Liver (tissue), 3 donors: ENCODE data around the gene RUNX1.

Experiments
- ATF3 ChIP-seq: IDR thresholded peaks from 2 replicates; pipeline ENCODE4 v1.6.1; 2016; ENCODE audit warnings: antibody characterized with exemption
- CTCF ChIP-seq: fragments of 150-350 bp; IDR thresholded peaks from 2 replicates; pipeline ENCODE4 v1.5.1; 2017; ENCODE audit warnings: improper control_type of control experiment, low read depth, low read length; ENCODE audit not compliant: missing input control
- EGR1 ChIP-seq, 2 donors: IDR thresholded peaks; 2 replicates each; pipeline ENCODE4 v1.6.1; 2016 to 2018; ENCODE audit warnings: antibody characterized with exemption in 2 of 2, low read depth in 2 of 2
- FOXA2 ChIP-seq: IDR thresholded peaks from 2 replicates; pipeline ENCODE4 v1.6.1; 2016; ENCODE audit warnings: antibody characterized with exemption
- GABPA ChIP-seq, 2 donors: IDR thresholded peaks in 1 of 2; conservative IDR thresholded peaks in 1 of 2; 2 replicates each; pipeline ENCODE4 v1.6.1; 2016; ENCODE audit warnings: antibody characterized with exemption in 2 of 2, mild to moderate bottlenecking in 1 of 2, moderate library complexity in 1 of 2
- HNF4A ChIP-seq, 2 donors: conservative IDR thresholded peaks; 2 replicates each; pipeline ENCODE4 v1.6.1; 2016; ENCODE audit warnings: antibody characterized with exemption in 2 of 2, mild to moderate bottlenecking in 2 of 2
- JUND ChIP-seq, 2 donors: IDR thresholded peaks; 2 replicates each; pipeline ENCODE4 v1.6.1; 2016; ENCODE audit warnings: antibody characterized with exemption in 2 of 2
- MAX ChIP-seq: IDR thresholded peaks from 2 replicates; pipeline ENCODE4 v1.6.1; 2016; ENCODE audit warnings: antibody characterized with exemption
- RAD21 ChIP-seq, 2 donors: IDR thresholded peaks; 2 replicates each; pipeline ENCODE4 v1.6.1; 2016; ENCODE audit warnings: antibody characterized with exemption in 2 of 2, mild to moderate bottlenecking in 2 of 2
- REST ChIP-seq: IDR thresholded peaks from 2 replicates; pipeline ENCODE4 v1.6.1; 2016; ENCODE audit warnings: antibody characterized with exemption, mild to moderate bottlenecking
- SP1 ChIP-seq: IDR thresholded peaks from 2 replicates; pipeline ENCODE4 v1.6.1; 2018; ENCODE audit warnings: antibody characterized with exemption, mild to moderate bottlenecking
- TAF1 ChIP-seq: conservative IDR thresholded peaks from 2 replicates; pipeline ENCODE4 v1.6.1; 2016; ENCODE audit warnings: antibody characterized with exemption, mild to moderate bottlenecking
- ZBTB33 ChIP-seq: IDR thresholded peaks from 2 replicates; pipeline ENCODE4 v1.6.1; 2016; ENCODE audit warnings: antibody characterized with exemption
- donor health status: healthy.
- donor health status: healthy.

GRCh38 chr21:35026153-35026500, 23.0 kb downstream of the RUNX1 start:
- no peak for TF ChIP-seq CTCF
- TF ChIP-seq EGR1 (IDR thresholded peaks at IDR 0.05; ENCODE audit: low read depth in 2 of 2) = no peak
- TF ChIP-seq SP1 = no peak
- TF ChIP-seq RAD21 (IDR thresholded peaks at IDR 0.05) = no peak
- TF ChIP-seq FOXA2 = no peak
- no peak for TF ChIP-seq HNF4A (conservative IDR thresholded peaks at IDR 0.05)
- no peak for TF ChIP-seq MAX
- no peak for TF ChIP-seq JUND (IDR thresholded peaks at IDR 0.05)
- TF ChIP-seq ZBTB33 = no peak
- TF ChIP-seq ATF3 = no peak
- no peak for TF ChIP-seq GABPA (IDR thresholded peaks at IDR 0.05 in 1 of 2, conservative IDR thresholded peaks at IDR 0.05 in 1 of 2)
- TF ChIP-seq TAF1 = no peak
- no peak for TF ChIP-seq REST
